PFSK-1 (cell line): ENCODE data around the gene CHST15.

ENCODE experiments used
- FOXP2 ChIP-seq: optimal IDR thresholded peaks from 2 replicates; pipeline ENCODE3; 2011; ENCODE audit warnings: borderline replicate concordance, control low read depth, inconsistent platforms; ENCODE audit not compliant: insufficient read depth; ENCODE audit errors: extremely low read length, extremely low read depth
- POLR2AphosphoS5 ChIP-seq: IDR thresholded peaks from 2 replicates; pipeline ENCODE4 v1.6.1; 2012; ENCODE audit warnings: low read depth, mild to moderate bottlenecking, control low read depth, low read length, moderate library complexity
- SIN3A ChIP-seq: IDR thresholded peaks from 2 replicates; pipeline ENCODE4 v1.6.1; 2012; ENCODE audit warnings: mild to moderate bottlenecking, low read length, moderate library complexity, borderline replicate concordance; ENCODE audit not compliant: insufficient read depth
- TAF1 ChIP-seq: IDR thresholded peaks from 2 replicates; pipeline ENCODE4 v1.6.1; 2012; ENCODE audit warnings: low read length, control low read depth, borderline replicate concordance; ENCODE audit not compliant: insufficient read depth
- TF ChIP-seq, protein P1 (sequence below), 2 experiments: IDR thresholded peaks; 2 replicates each; pipeline versions ENCODE4 v1.6.1 to v1.8.0; 2011 to 2012; ENCODE audit warnings: low read depth in 2 of 2, low read length in 2 of 2, control low read depth in 1 of 2, inconsistent platforms in 1 of 2, mild to moderate bottlenecking in 1 of 2, moderate library complexity in 1 of 2; ENCODE audit not compliant: insufficient read depth in 1 of 2

DNA sequence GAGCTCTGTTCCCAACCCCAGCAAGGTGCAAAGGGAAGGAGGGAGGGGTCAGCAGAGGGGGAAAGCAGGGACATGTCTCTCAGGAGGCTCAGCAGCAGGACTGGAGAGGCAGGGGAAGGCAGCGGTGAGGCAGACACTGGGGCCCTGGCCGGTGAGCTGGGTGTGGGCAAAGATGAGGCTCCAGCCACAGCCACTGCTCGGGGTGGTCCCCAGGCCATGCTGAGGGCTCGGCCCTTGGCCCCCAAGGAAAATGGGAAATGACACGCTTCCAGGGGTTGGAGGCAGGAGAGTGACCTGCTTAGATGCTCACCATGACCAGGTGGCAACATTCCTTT lies 35.4 kb upstream of the CHST15 start:
- TF ChIP-seq POLR2AphosphoS5 = no peak
- no peak for TF ChIP-seq TAF1
- TF ChIP-seq, protein P1, sequence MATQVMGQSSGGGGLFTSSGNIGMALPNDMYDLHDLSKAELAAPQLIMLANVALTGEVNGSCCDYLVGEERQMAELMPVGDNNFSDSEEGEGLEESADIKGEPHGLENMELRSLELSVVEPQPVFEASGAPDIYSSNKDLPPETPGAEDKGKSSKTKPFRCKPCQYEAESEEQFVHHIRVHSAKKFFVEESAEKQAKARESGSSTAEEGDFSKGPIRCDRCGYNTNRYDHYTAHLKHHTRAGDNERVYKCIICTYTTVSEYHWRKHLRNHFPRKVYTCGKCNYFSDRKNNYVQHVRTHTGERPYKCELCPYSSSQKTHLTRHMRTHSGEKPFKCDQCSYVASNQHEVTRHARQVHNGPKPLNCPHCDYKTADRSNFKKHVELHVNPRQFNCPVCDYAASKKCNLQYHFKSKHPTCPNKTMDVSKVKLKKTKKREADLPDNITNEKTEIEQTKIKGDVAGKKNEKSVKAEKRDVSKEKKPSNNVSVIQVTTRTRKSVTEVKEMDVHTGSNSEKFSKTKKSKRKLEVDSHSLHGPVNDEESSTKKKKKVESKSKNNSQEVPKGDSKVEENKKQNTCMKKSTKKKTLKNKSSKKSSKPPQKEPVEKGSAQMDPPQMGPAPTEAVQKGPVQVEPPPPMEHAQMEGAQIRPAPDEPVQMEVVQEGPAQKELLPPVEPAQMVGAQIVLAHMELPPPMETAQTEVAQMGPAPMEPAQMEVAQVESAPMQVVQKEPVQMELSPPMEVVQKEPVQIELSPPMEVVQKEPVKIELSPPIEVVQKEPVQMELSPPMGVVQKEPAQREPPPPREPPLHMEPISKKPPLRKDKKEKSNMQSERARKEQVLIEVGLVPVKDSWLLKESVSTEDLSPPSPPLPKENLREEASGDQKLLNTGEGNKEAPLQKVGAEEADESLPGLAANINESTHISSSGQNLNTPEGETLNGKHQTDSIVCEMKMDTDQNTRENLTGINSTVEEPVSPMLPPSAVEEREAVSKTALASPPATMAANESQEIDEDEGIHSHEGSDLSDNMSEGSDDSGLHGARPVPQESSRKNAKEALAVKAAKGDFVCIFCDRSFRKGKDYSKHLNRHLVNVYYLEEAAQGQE (IDR thresholded peaks at IDR 0.05; ENCODE audit: insufficient read depth in 1 of 2, low read depth in 2 of 2, low read length in 2 of 2) = no peak
- TF ChIP-seq SIN3A = no peak
- no peak for TF ChIP-seq FOXP2
